HT1080 (cell line): ENCODE results near the gene TMEM80. TPM values are rescaled to one million over a fixed set of nuclear protein-coding genes. Genes with fewer than 3 reads are reported as not detected.
A peak's percentile ranks its signal among the peaks of the same experiment; 100 is the strongest.

ENCODE experiments used
- DNase-seq: peaks from one replicate; pipeline ENCODE4 v3.0.0-alpha.2; 2015; ENCODE audit warnings: low read depth
- total RNA-seq: library from RNA; depleted of rRNA; stranded (reverse); fragments of >200 nt; shearing (Covaris generic); gene quantifications from 2 replicates; pipeline ENCODE4 v1.2.3, GENCODE V29; 2014; rRNA removed

Gene TMEM80
- total RNA-seq, 1 experiment from 2014 or later, result 27.9 TPM

DNA sequence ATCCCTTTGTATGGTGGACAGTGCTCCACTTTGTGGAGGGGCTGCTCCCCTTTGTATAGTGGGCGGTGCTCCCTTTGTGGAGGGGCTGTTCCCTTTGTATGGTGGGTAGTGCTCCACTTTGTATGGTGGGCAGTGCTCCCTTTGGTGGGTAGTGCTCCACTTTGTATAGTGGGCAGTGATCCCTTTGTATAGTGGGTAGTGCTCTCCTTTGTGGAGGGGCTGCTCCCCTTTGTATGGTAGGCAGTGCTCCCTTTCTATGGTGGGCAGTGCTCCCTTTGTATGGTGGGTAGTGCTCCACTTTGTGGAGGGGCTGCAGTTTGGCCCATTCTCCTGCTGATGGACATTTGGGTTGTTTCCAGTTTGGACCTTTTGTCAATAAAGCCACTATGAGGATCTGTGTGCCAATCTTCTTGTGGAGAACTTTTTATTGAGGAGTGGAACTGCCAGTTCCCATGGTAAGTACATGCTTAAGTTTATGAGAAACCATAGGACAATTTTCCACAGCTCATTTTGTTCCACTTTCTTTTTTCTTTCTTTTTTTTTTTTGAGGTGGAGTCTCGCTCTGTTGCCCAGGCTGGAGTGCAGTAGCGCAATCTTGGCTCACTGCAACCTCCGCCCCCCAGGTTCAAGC is 47.1 kb downstream of the TMEM80 start:
- no peak for DNase-seq

DNA sequence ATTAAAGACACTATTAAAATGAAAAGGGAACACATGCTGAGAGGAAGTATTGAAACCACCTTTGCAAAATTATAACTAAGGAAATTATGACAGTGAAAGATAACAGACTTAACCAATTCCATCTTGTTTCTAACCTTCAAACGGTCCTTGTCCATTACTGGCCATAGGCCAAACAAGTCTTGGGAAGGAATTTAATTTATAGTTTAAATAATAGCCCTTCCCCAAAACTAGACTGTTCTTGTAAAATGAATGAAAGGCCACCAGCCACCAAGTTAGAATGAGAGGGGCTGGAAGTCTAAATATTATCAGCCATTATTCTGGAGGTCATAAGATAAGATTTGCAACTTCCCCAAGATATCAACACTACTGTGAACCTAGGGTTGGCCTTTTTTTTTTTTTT is 49.8 kb downstream of the TMEM80 start:
- no peak for DNase-seq

DNA sequence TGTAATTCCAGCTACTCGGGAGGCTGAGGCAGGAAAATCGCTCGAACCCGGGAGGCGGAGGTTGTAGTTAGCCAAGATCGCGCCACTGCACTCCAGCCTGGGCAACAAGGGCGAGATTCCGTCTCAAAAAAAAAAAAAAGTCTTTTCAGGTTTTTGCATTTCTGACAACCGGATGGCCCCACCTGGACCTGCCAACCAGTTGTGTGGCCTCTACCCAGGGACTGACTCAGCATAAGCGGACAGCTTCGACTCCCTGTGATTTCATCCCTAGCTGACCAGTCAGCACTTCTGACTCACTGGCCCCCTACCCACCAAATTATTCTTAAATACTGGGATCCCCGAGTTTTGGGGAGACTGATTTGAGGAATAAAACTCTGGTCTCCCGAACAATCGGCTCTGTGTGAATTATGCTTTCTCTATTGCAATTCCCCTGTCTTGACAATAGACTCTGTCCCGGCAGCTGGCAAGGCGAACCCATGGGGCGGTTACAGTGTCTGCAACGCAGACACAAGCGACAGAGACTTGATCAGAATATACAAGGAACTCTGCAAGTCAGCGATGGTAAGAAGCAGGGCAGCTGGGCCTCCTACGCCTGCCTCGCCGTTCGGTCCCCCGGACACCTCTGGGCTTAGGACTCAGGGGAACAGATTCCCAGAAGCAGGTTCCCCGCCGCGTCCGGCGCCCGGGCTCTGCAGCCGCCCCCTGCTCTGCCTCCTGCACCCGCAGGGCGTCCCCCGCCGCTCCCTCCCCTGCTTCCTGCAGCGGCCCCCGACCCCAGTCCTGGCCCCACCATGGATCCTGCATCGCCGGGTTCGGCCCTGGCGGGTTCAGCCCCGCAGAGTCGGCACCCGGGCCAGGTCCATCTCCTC is 50.9 kb downstream of the TMEM80 start:
- DNase-seq, result peak; percentile 47

DNA sequence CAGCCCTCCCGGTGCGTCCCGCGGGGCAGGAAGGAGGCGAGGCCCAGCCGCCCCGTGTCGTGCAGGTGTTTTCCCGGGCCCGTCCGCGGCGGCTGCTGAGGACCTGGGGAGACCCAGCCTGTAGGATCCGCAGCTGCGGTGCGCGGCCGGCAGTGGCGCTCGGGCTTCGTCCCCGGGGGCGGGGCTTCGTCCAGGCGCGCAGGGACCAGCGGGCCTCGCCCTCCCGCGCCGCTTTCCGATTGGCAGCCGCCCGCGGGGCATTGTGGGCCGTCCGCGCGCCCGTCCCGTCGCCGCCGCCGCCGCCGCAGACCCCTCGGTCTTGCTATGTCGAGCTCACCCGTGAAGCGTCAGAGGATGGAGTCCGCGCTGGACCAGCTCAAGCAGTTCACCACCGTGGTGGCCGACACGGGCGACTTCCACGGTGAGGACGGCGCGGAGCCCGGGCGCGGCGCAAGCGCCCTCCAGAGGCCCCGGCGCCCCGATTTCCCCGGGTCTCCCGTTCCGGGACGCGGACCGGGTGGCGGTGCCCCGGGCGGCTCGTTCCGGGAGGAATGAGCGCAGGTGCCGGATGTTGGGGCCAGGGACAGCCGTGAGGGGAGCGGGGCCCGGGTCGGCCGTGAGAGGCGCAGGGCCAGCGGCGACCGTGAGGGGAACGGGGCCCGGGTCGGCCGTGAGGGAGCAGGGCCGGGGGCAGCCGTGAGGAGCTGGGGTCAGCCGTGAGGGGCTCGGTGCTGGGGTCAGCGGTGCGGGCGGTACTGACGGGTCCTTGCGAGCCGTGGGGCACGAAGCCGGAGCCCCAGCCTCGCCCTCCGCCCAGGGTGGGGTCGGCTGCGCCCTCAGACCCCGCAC is 51.8 kb downstream of the TMEM80 start, which contains the start of gene TALDO1:
TALDO1 (plus strand) TSS at position 307 of the 849 bp plus-strand sequence; CDS start at position 325, 18 bp downstream.
- peak; percentile 84 for DNase-seq

DNA sequence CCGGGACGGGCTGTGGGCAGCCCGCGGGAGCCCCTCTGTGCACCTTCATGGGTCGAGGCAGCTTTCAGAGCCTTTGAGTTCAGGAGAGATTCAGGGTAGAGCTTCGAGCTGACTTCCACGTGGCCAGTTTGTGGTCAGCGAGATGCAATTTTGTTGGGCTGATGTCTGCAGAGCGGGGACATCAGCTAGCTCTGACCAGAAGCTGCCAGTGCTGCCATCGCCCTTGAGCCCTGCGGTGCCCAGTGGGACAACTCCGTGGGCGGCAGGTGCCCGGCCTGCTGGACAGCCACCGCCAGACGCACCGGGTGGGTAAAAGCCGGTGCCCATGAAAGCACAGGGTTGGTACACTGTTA is 52.4 kb downstream of the TMEM80 start:
- DNase-seq, result no peak

DNA sequence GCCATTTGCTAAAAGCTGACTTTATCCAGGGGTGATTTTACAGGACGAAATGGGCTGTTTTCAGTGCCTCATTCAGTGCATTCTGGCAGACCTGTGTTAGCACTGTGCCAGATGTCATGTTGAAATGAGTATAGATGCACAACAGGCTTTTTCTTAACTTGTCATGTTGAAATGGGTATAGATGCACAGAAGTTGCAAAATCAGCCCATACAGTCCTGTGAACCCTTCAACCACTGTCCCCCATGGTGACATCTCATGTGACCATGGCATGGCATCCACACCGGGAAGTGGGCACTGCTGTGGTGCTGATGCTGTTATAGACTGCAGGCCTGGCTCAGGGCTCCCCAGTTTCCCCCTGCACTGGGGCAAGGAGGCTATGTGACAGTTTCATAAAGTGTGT is 54.1 kb downstream of the TMEM80 start:
- no peak for DNase-seq

Other genes with a start within 250 kb of the TMEM80 start
- 24.7 and 29.7 TPM in 2 replicates for gene PTDSS2, start 245.5 kb upstream of the TMEM80 start, total RNA-seq
- gene RNH1, start 188.6 kb upstream of the TMEM80 start, total RNA-seq, result 218 and 240 TPM in 2 replicates
- gene HRAS, start 160.2 kb upstream of the TMEM80 start, total RNA-seq, result 89.6 and 93.9 TPM in 2 replicates
- not detected in 2 replicates for gene LRRC56, start 158.3 kb upstream of the TMEM80 start, total RNA-seq
- gene LMNTD2, start 135.1 kb upstream of the TMEM80 start, total RNA-seq, result 0.08 TPM in 1 of 2 replicates, not detected in the other
- gene RASSF7, start 134.8 kb upstream of the TMEM80 start, total RNA-seq, result 17.5 and 18.8 TPM in 2 replicates
- gene PHRF1, start 119.3 kb upstream of the TMEM80 start, total RNA-seq, result 37.0 and 40.5 TPM in 2 replicates
- gene IRF7, start 79.9 kb upstream of the TMEM80 start, total RNA-seq, result not detected in 2 replicates
- gene CDHR5, start 70.9 kb upstream of the TMEM80 start, total RNA-seq, result not detected in 2 replicates
- gene SCT, start 68.6 kb upstream of the TMEM80 start, total RNA-seq, result not detected in 2 replicates
- gene DRD4, start 58.5 kb upstream of the TMEM80 start, total RNA-seq, result 0.31 and 0.50 TPM in 2 replicates
- 64.5 and 75.0 TPM in 2 replicates for gene DEAF1, start 594 bp upstream of the TMEM80 start, total RNA-seq
- 38.3 and 42.6 TPM in 2 replicates for gene EPS8L2, start 10.4 kb downstream of the TMEM80 start, total RNA-seq
- 235 and 266 TPM in 2 replicates for gene TALDO1, start 51.6 kb downstream of the TMEM80 start, total RNA-seq
- 19.6 and 27.6 TPM in 2 replicates for gene GATD1, start 81.7 kb downstream of the TMEM80 start, total RNA-seq
- gene CEND1, start 94.3 kb downstream of the TMEM80 start, total RNA-seq, result 0.53 and 1.0 TPM in 2 replicates
- gene SLC25A22, start 102.5 kb downstream of the TMEM80 start, total RNA-seq, result 33.9 and 47.5 TPM in 2 replicates
- 7.4 and 12.3 TPM in 2 replicates for gene PIDD1, start 109.4 kb downstream of the TMEM80 start, total RNA-seq
- 1,130 and 1,145 TPM in 2 replicates for gene RPLP2, start 114.2 kb downstream of the TMEM80 start, total RNA-seq
- 18.1 and 39.0 TPM in 2 replicates for gene PNPLA2, start 123.1 kb downstream of the TMEM80 start, total RNA-seq
- gene CRACR2B, start 132.1 kb downstream of the TMEM80 start, total RNA-seq, result not detected in 2 replicates
- 483 and 506 TPM in 2 replicates for gene CD151, start 137.1 kb downstream of the TMEM80 start, total RNA-seq
- gene POLR2L, start 146.7 kb downstream of the TMEM80 start, total RNA-seq, result 537 and 672 TPM in 2 replicates
- 178 and 205 TPM in 2 replicates for gene TSPAN4, start 147.0 kb downstream of the TMEM80 start, total RNA-seq
- 25.9 and 43.4 TPM in 2 replicates for gene CHID1, start 215.0 kb downstream of the TMEM80 start, total RNA-seq
- gene AP2A2, start 230.1 kb downstream of the TMEM80 start, total RNA-seq, result 19.1 and 24.9 TPM in 2 replicates